NCI-H1436 treated with DMSO at 0.1 percent for 48 hours (cell line): Measurements from ENCODE around the gene KIF12.
"Not testable (repeated sequence)": the region's sequence is repeated elsewhere in the genome, so short reads cannot be mapped to it uniquely, and the experiment has no call there.

Source experiments
- DNase-seq: peaks from one replicate; lab custom pipeline; 2025; lab: John Stamatoyannopoulos, UW

Gene KIF12

GRCh38 chr9:114098936-114099668, at the start of gene KIF12:
Gene KIF12 (minus strand): TSS chr9:114099292. CDS start chr9:114099276, 16 bp downstream.
- no peak for DNase-seq

- DNase-seq, result no peak
Measured at GRCh38 chr9:114146735-114147134, 47.6 kb upstream of the KIF12 start.

DNA sequence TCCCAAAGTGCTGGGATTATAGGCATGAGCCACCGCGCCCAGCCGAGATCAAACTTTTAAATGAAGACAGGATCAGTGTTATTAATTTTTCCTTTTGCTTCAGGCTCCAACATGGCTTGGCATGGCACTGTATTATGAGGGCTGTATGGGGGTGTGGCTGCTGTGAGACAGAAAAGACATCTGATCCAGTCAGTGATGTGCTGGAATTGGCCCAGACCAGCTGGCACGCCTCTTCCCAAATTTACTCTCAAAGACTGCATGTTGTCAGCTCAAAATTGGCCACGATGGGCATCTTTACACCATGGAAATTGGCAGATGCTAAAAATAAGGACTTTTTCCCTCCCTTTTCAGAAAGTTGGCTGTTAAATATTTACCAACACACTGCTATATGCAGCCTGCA, 44.1 kb upstream of the KIF12 start:
- no peak for DNase-seq

- no peak for DNase-seq
Measured at GRCh38 chr9:114141553-114142402, 42.7 kb upstream of the KIF12 start.

DNA sequence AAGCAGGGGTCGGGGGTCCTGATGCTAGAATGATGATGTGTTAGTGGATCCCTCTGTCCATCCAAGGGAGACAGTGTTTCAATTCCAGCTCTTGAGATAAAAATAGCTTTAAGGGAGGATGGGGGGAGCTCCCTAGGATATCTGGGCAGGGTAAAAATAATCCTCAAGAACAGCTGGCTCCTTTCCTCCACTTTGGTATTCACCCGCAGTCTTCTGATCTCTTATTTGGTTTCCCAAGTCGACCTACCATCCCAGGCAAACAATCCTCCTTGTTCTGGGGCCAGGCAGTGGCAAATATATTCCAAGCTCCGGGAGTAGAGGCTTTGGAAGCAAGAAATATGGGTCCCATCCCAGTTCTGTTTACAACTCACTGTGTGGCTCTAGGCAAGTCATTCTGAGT, 41.8 kb upstream of the KIF12 start:
- DNase-seq, result no peak

GRCh38 chr9:114140401-114140800, 41.3 kb upstream of the KIF12 start:
- DNase-seq, result no peak

GRCh38 chr9:114139071-114139470, 40.0 kb upstream of the KIF12 start:
- DNase-seq, result no peak

DNA sequence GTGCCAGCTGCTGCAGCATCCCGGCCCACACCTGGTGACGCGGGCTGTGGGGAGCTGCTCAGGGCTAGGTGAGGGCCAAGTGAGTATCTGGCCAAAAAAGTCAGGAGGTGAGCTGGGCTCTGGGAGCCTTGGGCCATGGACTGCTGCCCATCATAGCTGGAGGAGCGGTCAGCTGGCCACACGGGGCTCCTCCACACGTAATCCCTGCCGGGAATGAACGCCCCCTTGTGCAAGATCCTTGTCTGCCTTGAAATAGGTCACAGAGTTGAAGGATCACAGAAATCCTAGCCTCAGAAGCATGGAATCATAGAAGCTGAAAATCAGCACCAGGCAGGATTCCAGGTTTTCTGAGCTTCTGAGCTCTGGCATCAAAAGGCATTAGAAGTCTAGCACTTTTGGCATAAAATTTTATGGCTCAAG, 39.5 kb upstream of the KIF12 start:
- no peak for DNase-seq

- no peak for DNase-seq
Measured at GRCh38 chr9:114137831-114138230, 38.7 kb upstream of the KIF12 start.

DNA sequence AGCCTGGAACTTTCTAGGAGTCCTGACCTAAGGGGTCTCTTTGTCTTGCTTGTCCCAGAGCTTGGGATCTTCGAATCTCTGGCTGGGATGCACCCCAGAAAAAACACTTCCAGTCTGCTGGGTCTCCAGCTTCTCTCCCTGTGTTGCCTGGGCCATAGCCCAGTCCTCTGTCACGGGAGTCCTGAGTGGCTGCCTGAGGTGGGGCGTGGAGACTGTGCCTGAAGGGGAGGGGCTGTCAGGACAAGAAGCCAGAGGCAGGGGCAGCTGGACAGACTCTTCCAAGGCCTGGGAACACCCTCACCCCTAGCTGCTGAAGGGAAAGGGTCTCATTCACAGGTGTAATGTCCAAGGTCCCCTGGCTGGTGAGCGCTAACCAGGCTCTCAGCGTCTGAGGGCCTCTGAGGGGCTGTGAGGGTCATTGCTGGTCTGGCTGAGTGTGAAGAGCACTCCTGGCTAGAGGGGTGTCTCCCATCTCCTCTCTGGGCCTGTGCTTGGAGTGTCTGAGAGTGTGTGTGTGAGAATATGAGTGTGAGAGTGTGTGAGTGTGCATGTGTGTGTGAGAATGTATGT, 35.8 kb upstream of the KIF12 start:
- no peak for DNase-seq

GRCh38 chr9:114132550-114132918, 33.4 kb upstream of the KIF12 start:
- no peak for DNase-seq

DNA sequence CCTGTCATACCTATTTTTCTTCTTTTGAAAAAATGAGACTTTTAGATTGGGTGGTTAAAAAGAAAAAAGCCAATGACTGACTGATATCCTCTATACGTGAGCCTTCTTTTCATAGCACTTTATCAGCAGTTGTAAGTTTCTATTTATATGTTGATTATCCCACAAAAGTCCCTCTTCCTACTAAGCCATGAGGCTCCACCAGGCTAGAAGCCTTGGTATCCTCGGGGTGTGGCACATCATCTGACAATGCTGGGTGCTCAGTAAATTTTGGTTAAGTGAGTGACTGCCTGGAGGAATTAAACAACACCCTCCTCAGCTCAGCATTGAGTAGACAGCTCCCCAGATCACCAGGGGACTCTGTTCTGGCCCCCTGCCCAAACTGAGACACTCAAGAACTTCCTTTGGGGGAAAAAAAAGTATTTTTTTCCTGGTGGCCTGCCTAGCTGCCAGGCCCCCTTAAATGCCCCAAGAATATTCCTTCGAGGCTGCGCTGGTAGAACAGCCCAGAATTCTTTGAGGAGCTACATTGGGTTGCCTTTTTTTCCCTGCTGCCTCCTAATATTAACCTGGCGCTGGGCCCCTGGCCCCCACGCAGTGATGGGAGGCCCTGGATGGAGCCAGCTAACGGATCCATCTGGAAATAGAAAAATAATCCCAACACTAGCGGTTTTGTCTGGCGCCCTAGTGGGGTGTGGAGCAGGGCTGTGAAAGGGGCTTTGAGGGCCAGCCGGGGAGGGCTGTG, 32.9 kb upstream of the KIF12 start:
- no peak for DNase-seq

DNA sequence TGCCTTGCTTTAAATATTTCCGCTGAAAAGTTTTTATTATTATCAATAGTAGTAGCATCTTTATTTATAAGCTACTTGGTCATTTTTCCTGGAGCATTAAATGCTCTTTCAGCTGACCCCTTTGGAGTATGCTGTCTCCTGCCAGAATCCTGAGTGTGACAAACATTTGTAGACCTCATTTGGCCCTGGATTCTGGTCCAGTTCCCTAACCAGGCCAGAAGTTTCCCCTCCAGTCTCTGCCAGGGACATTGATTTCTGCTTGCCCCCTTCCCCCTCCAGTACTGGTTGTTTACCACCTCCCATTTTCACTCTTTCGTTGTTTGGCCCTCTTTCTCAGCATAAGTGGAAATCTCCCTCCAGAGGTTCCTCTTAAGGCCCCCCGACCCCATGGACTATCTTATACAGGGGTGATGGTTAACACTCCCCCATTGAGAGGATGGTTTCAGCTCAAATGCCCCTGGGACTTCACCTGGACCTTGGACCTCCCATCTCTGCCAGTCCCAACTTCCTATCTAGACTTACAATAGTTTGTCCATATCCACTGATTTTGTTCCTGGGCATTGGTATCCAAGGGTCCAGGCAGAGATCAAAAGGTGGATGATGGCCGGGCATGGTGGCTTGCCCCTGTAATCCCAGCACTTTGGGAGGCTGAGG, 31.7 kb upstream of the KIF12 start:
- no peak for DNase-seq

- no peak for DNase-seq
Measured at GRCh38 chr9:114130141-114130540, 31.0 kb upstream of the KIF12 start.

DNA sequence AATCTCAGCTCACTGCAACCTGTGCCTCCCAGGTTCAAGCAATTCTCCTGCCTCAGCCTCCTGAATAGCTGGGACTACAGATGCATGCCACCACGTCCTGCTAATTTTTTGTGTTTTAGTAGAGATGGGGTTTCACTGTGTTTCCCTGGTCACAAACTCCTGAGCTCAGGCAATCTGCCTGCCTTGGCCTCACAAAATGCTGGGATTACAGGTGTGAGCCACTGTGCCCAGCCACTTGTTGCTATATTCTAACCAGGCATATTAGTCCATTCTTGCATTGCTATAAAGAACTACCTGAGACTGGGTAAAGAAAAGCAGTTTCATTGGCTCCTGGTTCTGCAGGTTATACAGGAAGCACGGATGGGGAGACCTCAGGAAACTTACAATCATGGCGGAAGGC, 29.7 kb upstream of the KIF12 start:
- DNase-seq, result not testable (repeated sequence)

- DNase-seq, result no peak
Measured at GRCh38 chr9:114126247-114127060, 27.4 kb upstream of the KIF12 start.

DNA sequence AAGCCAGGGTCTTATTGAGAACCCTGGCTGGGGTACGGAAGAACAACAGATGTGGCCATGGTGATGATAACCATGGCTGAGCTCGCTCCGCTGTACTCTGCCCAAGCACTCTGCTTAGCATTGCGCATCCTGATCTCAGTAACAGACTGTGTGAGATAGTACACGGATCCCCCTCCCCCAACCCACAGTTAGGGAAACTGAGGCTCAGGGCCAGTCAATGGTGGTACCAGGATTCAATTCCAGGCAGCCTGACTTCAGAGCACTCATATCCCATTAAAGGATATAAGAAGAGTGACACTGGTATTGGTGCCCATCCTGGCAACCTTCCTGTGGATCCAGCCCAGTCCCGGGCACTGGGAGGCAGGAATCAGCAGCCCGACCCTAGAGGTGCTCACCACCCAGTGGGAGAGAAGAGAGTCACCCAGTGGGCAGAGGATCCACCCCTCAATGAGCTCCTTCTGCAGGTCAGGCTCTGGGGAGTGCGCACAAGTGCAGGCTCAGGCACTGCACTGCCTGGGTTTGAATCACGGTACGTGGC, 26.5 kb upstream of the KIF12 start:
- no peak for DNase-seq

- DNase-seq, result no peak
Measured at GRCh38 chr9:114124666-114125475, 25.8 kb upstream of the KIF12 start.

DNA sequence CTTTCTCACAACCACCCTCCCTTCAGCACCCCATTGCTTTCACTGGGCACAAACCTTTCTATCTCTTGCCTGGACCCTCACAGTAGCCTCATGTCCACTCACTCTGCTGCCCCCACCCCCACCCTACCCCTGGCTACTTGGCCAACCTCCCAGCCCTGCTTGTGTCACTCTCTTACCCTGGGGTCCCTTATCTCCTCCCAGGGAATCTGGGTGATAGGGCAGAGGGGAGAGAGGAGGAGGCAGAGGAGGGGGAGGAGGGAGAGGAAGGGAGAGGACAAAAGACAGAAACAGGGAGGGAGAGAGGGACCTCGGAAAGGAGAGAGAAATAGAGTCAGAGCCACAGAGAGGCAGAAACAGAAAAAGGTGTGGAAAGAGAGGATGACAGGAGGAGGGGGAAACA, 25.0 kb upstream of the KIF12 start:
- no peak for DNase-seq
